Fibroblast of villous mesenchyme (primary cell): ENCODE measurements around the gene CAMKK1. TPM values are rescaled to one million over a fixed set of nuclear protein-coding genes. Genes with fewer than 3 reads are reported as not detected.

Source experiments
- DNase-seq: peaks from one replicate; pipeline ENCODE4 v3.0.0-alpha.2; 2010; ENCODE audit warnings: low read depth
- H3K4me3 ChIP-seq: 2 replicates; pipeline ENCODE4 v1.5.1; 2011; ENCODE audit warnings: low read depth, mild to moderate bottlenecking, low read length
- CTCF ChIP-seq: IDR thresholded peaks from 2 replicates; pipeline ENCODE4 v1.5.1; 2012; ENCODE audit warnings: low read depth, mild to moderate bottlenecking, low read length; ENCODE audit not compliant: insufficient read depth
- total RNA-seq: library from RNA; depleted of rRNA; stranded (reverse); fragments of >200 nt; gene quantifications from 2 replicates; pipeline ENCODE4 v1.2.3, GENCODE V29; 2012

Gene CAMKK1
- total RNA-seq, 1 donor: 2.2 TPM

GRCh38 chr17:3867606-3868005, 25.2 kb downstream of the CAMKK1 start:
- H3K4me3 ChIP-seq: no peak overlapping the region
- no peak for TF ChIP-seq CTCF
- no peak for DNase-seq

- DNase-seq: no peak
- no peak overlapping the region for H3K4me3 ChIP-seq
- no peak for TF ChIP-seq CTCF
Observed at GRCh38 chr17:3867106-3867505, 25.7 kb downstream of the CAMKK1 start.

- no peak for DNase-seq
- TF ChIP-seq CTCF: no peak
- no peak overlapping the region for H3K4me3 ChIP-seq
Observed at GRCh38 chr17:3866276-3866675, 26.6 kb downstream of the CAMKK1 start.

DNA sequence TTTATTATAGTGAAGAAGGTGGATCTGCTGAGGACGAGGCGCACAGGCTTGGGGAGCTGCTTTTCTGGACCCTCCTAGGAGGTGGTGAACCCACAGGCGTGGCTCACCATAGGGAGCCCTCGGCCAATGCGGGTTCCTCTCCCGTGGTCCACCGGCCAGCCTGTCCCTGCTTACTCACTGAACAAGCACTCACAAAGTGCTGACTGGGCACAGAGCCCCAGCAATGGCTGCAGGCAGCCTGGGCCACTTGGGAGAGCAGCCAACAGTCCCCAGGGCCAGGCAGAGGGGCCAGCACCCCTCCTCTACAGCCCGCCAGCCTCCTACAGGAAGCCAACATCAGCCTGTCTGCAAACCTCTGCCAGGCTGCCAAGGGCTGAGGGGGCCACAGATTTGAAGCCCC, 27.7 kb downstream of the CAMKK1 start:
- TF ChIP-seq CTCF: no peak
- no peak for DNase-seq
- no peak overlapping the region for H3K4me3 ChIP-seq

DNA sequence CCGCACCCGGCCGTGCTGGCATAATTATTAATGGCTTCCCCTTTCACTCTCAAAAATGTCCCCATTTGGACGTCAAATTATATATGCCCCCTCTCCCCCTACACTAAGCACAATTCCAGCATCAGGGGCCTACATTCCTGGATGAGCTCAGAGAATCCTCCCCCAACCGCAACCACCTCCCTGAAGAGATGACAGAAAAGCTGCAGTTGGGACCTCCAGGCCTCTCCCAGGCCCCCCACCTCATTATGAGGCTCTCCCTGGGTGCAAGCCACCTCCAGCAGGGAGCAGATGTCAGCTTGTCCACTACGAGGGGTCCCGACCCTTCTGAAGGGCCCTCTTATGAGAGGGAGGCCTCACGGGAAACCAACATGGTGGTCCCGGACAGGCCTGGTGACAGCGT, 28.3 kb downstream of the CAMKK1 start:
- no peak for TF ChIP-seq CTCF
- H3K4me3 ChIP-seq: no peak overlapping the region
- no peak for DNase-seq

DNA sequence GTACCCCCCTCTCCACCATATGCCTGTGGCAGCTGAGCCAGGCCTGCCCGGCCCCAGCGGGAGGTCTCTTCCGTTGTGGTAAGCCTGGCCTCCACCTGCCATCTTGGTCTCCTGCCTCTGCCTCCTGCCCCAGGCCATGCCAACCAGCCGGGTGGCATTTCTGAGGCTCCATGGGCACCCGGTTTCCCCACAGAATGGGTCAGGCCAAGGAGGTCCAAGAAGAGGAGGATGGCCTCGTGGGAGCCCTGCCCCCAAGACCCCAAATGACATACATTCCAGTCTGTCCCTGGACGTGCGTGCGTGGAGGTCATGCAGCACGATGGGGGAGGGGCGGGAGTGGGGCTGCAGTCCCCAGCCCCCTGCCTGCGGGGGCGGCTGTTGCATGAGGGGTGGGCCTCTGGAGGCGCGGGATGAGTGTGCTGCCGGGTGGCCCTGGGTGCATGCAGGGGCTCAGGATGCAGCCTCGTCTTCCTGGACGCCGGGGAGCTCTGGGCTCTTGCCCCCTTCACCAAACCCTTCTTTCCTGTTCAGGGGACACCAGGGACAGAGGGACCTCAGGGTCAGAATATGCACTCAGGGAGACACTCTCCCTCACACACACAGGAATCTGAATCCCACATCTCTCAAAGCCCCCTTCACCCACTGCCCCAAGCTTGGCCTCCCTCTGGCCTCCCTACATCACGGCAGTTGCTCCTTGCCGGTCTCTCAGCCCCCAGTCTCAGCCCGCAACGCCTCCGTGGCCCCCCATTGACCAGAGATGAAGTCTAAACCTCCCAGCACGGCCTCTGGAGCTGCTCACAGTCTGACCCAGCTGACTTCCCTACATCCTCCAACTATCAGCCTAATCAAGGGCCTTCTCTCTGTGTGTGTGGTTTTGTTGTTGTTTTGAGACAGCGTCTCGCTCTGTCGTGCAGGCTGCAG, 30.8 kb downstream of the CAMKK1 start:
- no peak overlapping the region for H3K4me3 ChIP-seq
- no peak for TF ChIP-seq CTCF
- DNase-seq: no peak
